GM23338 (cell line): Measurements from ENCODE around the gene SPTBN4. TPM values are rescaled to one million over a fixed set of nuclear protein-coding genes. Genes with fewer than 3 reads are reported as not detected.
A peak's percentile ranks its signal among the peaks of the same experiment; 100 is the strongest.

Source experiments
- ATAC-seq: fragments of 200-7000 bp; cut with Tn5 transposase; 3 replicates; pipeline ENCODE4 v1.9.1; 2020
- DNase-seq: peaks from one replicate; pipeline ENCODE4 v3.0.0-alpha.2; 2015; ENCODE audit warnings: low spot score
- H2AFZ ChIP-seq: fragments of 200-600 bp; sonication (generic); 2 replicates; pipeline ENCODE4 v1.8.0; 2016; ENCODE audit warnings: antibody characterized with exemption, mild to moderate bottlenecking, moderate library complexity
- H3F3A ChIP-seq: fragments of 200-600 bp; sonication (generic); replicated peaks from 2 replicates; pipeline ENCODE4 v1.8.0; 2017; ENCODE audit warnings: antibody characterized with exemption, mixed run types, low read depth
- H3K27ac ChIP-seq: fragments of 200-600 bp; sonication (generic); 2 replicates; pipeline ENCODE4 v1.6.1; 2016; ENCODE audit warnings: low read depth
- H3K27me3 ChIP-seq: fragments of 200-600 bp; sonication (generic); 2 replicates; pipeline ENCODE4 v1.8.0; 2016; ENCODE audit warnings: mild to moderate bottlenecking, mixed run types, moderate library complexity; ENCODE audit not compliant: insufficient read depth
- H3K36me3 ChIP-seq: fragments of 200-600 bp; sonication (generic); 2 replicates; pipeline ENCODE4 v1.8.0; 2016; ENCODE audit warnings: mild to moderate bottlenecking; ENCODE audit not compliant: insufficient read depth
- H3K4me1 ChIP-seq: fragments of 200-600 bp; sonication (generic); 2 replicates; pipeline ENCODE4 v1.8.0; 2016; ENCODE audit warnings: mild to moderate bottlenecking, moderate library complexity; ENCODE audit not compliant: insufficient read depth
- H3K4me2 ChIP-seq: fragments of 200-600 bp; sonication (generic); 2 replicates; pipeline ENCODE4 v1.7.1; 2017; ENCODE audit warnings: mixed run types
- H3K4me3 ChIP-seq: fragments of 200-600 bp; sonication (generic); 2 replicates; pipeline ENCODE4 v1.6.1; 2016; ENCODE audit warnings: mixed run types
- H3K79me2 ChIP-seq: fragments of 200-600 bp; sonication (generic); replicated peaks from 2 replicates; pipeline ENCODE4 v1.8.0; 2017; ENCODE audit warnings: mild to moderate bottlenecking; ENCODE audit not compliant: insufficient read depth
- H3K9me2 ChIP-seq: fragments of 200-600 bp; sonication (generic); 2 replicates; pipeline ENCODE4 v1.8.0; 2017; ENCODE audit not compliant: insufficient read depth
- H4K20me1 ChIP-seq: fragments of 200-600 bp; sonication (generic); replicated peaks from 2 replicates; pipeline ENCODE4 v1.8.0; 2017; ENCODE audit warnings: mild to moderate bottlenecking; ENCODE audit not compliant: insufficient read depth
- H3K27ac Mint-ChIP-seq: 2 replicates; pipeline ENCODE4 v1.8.0; 2020; ENCODE audit warnings: inconsistent platforms, mild to moderate bottlenecking, moderate library complexity, mixed read lengths
- H3K27me3 Mint-ChIP-seq: 3 replicates; pipeline ENCODE4 v1.8.0; 2022; ENCODE audit warnings: low read depth, mild to moderate bottlenecking, moderate library complexity, mixed read lengths, inconsistent platforms; ENCODE audit not compliant: insufficient read depth, poor library complexity
- H3K36me3 Mint-ChIP-seq: 3 replicates; pipeline ENCODE4 v1.8.0; 2021; ENCODE audit warnings: low read depth, mild to moderate bottlenecking, inconsistent platforms, moderate library complexity, mixed read lengths
- H3K4me1 Mint-ChIP-seq: 3 replicates; pipeline ENCODE4 v1.8.0; 2020; ENCODE audit warnings: mild to moderate bottlenecking, inconsistent platforms, mixed read lengths
- H3K4me3 Mint-ChIP-seq: 3 replicates; pipeline ENCODE4 v1.8.0; 2021; ENCODE audit warnings: moderate library complexity, mild to moderate bottlenecking, inconsistent platforms, mixed read lengths
- H3K9me3 Mint-ChIP-seq: 3 replicates; pipeline ENCODE4 v1.8.0; 2020; ENCODE audit warnings: moderate library complexity, mild to moderate bottlenecking, inconsistent platforms, mixed read lengths
- CREB1 ChIP-seq: fragments of 250-450 bp; sonication (Bioruptor Pico); IDR thresholded peaks from 2 replicates; pipeline ENCODE4 v1.5.0; 2020; ENCODE audit warnings: low read depth, mild to moderate bottlenecking, moderate library complexity
- CTCF ChIP-seq, 2 experiments: fragments of 200-600 bp in 1 of 2; sonication (generic) in 1 of 2; conservative IDR thresholded peaks; 2 replicates each; pipeline versions ENCODE4 v1.5.1 to v1.6.1; 2016 to 2017; ENCODE audit warnings: antibody characterized with exemption in 2 of 2, low read depth in 2 of 2, mild to moderate bottlenecking in 2 of 2, moderate library complexity in 1 of 2
- ETS1 ChIP-seq: IDR thresholded peaks from 2 replicates; pipeline ENCODE4 v1.6.1; 2016; ENCODE audit warnings: antibody characterized with exemption
- EZH2 ChIP-seq: fragments of 200-600 bp; sonication (generic); IDR thresholded peaks from one replicate; pipeline ENCODE4 v1.8.0; 2017; ENCODE audit warnings: antibody characterized with exemption, mild to moderate bottlenecking, low read depth; ENCODE audit not compliant: unreplicated experiment
- EZH2phosphoT487 ChIP-seq: fragments of 200-600 bp; sonication (generic); IDR thresholded peaks from one replicate; pipeline ENCODE4 v1.8.1; 2018; ENCODE audit warnings: antibody characterized with exemption; ENCODE audit not compliant: unreplicated experiment
- JUNB ChIP-seq: IDR thresholded peaks from one replicate; pipeline ENCODE4 v1.6.1; 2016; ENCODE audit warnings: antibody characterized with exemption; ENCODE audit not compliant: unreplicated experiment
- NANOG ChIP-seq: IDR thresholded peaks from 2 replicates; pipeline ENCODE4 v1.6.1; 2016; ENCODE audit warnings: antibody characterized with exemption, borderline replicate concordance
- POLR2AphosphoS5 ChIP-seq: IDR thresholded peaks from 2 replicates; pipeline ENCODE4 v1.6.1; 2016; ENCODE audit warnings: antibody characterized with exemption, low read depth
- REST ChIP-seq: IDR thresholded peaks from one replicate; pipeline ENCODE4 v1.6.1; 2018; ENCODE audit warnings: antibody characterized with exemption; ENCODE audit not compliant: unreplicated experiment
- STAT1 ChIP-seq: IDR thresholded peaks from one replicate; pipeline ENCODE4 v1.6.1; 2016; ENCODE audit warnings: antibody characterized with exemption; ENCODE audit not compliant: unreplicated experiment
- ZNF114 ChIP-seq: fragments of 250-450 bp; sonication (Bioruptor Pico); IDR thresholded peaks from 2 replicates; pipeline ENCODE4 v1.5.0; 2020; ENCODE audit warnings: mild to moderate bottlenecking, moderate library complexity
- ZNF331 ChIP-seq: fragments of 250-450 bp; sonication (Bioruptor Pico); IDR thresholded peaks from 2 replicates; pipeline ENCODE4 v1.5.0; 2020; ENCODE audit warnings: low read depth, mild to moderate bottlenecking, moderate library complexity
- ZNF462 ChIP-seq: fragments of 250-450 bp; sonication (Bioruptor Pico); IDR thresholded peaks from 2 replicates; pipeline ENCODE4 v1.5.0; 2020; ENCODE audit warnings: mild to moderate bottlenecking, moderate library complexity
- polyA plus RNA-seq: library from polyadenylated mRNA; unstranded; fragments of >200 nt; fragmentation: Nextera tagmentation; extraction: Ambion mirVana; gene quantifications from 2 replicates; pipeline ENCODE4 v1.2.1, GENCODE V29; 2016
- total RNA-seq: library from RNA; depleted of rRNA; stranded (reverse); fragments of >200 nt; shearing (Covaris generic); gene quantifications from 2 replicates; pipeline ENCODE4 v1.2.3, GENCODE V29; 2014

Gene SPTBN4
- total and polyA plus RNA-seq, 2 experiments from 2014 or later, result 1.6 to 2.3 TPM

- no peak for TF ChIP-seq ZNF114
- TF ChIP-seq POLR2AphosphoS5, result no peak
- TF ChIP-seq CREB1, result no peak
- TF ChIP-seq EZH2phosphoT487, result no peak
- no peak for TF ChIP-seq REST
- no peak for TF ChIP-seq ETS1
- TF ChIP-seq JUNB, result no peak
- TF ChIP-seq STAT1, result no peak
- TF ChIP-seq NANOG, result no peak
- no peak for TF ChIP-seq ZNF462 (CRISPR knock-in tag)
- no peak for TF ChIP-seq EZH2
- TF ChIP-seq CTCF (conservative IDR thresholded peaks at IDR 0.05; ENCODE audit: low read depth in 2 of 2), result no peak
- TF ChIP-seq ZNF331, result no peak
- Histone ChIP-seq H3K27me3 (no peaks in the 10 kb centered on the region), H3K27ac (no peak overlapping the region), H3K4me3 (no peak overlapping the region), H3K36me3 (no peaks in the 10 kb centered on the region), H3K9me2 (no peaks in the 10 kb centered on the region), H4K20me1 (no peaks in the 10 kb centered on the region), H3K4me1 (peaks cover 10% of the 10 kb centered on the region; the same call in 1 of the 2 replicates), H3K79me2 (no peaks in the 10 kb centered on the region), H3K4me2 (no peak overlapping the region), H2AFZ (no peak overlapping the region), H3F3A (peaks cover 19% of the 10 kb centered on the region)
- H3K9me3 Mint-ChIP-seq, result no peaks in the 10 kb centered on the region
- H3K4me1 Mint-ChIP-seq, result peaks cover 17% of the 10 kb centered on the region
- peaks cover 17% of the 10 kb centered on the region for H3K27me3 Mint-ChIP-seq
- no peaks in the 10 kb centered on the region for H3K36me3 Mint-ChIP-seq
- H3K27ac Mint-ChIP-seq, result peak overlapping the region; percentile 59; the same call in 1 of the 2 replicates
- peak overlapping the region; percentile 18; the same call in 1 of the 3 replicates for H3K4me3 Mint-ChIP-seq
- DNase-seq (no peak), ATAC-seq (no peak)
Observed at GRCh38 chr19:40431698-40432097, 35.1 kb upstream of the SPTBN4 start.
